IMR-90 (cell line): ENCODE measurements around the gene RNH1. TPM values are rescaled to one million over a fixed set of nuclear protein-coding genes. Genes with fewer than 3 reads are reported as not detected.

Experiments used
- ATAC-seq: fragments of 200-7000 bp; cut with Tn5 transposase; 2 replicates; pipeline ENCODE4 v1.9.1; 2020; ENCODE audit warnings: low read depth, mild to moderate bottlenecking, moderate library complexity
- BruUV-seq: library from RNA; stranded (reverse); fragments of 400-500 nt; replicated peaks from 2 replicates; lab custom pipeline; 2021; lab: Mats Ljungman, UMichigan
- CTCF ChIA-PET: fragments of 300-600 bp; formaldehyde crosslinking; extraction: SDS; loops from one replicate; lab custom pipeline; 2021; ENCODE audit warnings: antibody characterized with exemption; lab: Yijun Ruan, JAX
- POLR2A ChIA-PET: fragments of 300-600 bp; sonication (Branson Sonifier 250); formaldehyde crosslinking; loops from one replicate; lab custom pipeline; 2022; ENCODE audit warnings: antibody characterized with exemption; ENCODE audit not compliant: unreplicated experiment; lab: Charles Lee
- DNase-seq: peaks from one replicate; pipeline ENCODE4 v3.0.0; 2013
- H2AFZ ChIP-seq: replicated peaks from 2 replicates; pipeline ENCODE3; 2013; ENCODE audit warnings: low read length, mild to moderate bottlenecking; ENCODE audit not compliant: poor library complexity
- H2AK5ac ChIP-seq: 2 replicates; pipeline ENCODE4 v1.6.1; 2013; ENCODE audit warnings: low read depth, low read length, inconsistent platforms
- H2AK9ac ChIP-seq: replicated peaks from 2 replicates; pipeline ENCODE3; 2013; ENCODE audit warnings: mild to moderate bottlenecking, low read depth, low read length, moderate library complexity; ENCODE audit not compliant: poor library complexity
- H2BK120ac ChIP-seq: 2 replicates; pipeline ENCODE4 v1.6.1; 2013; ENCODE audit warnings: low read depth, low read length, inconsistent platforms
- H2BK15ac ChIP-seq: 3 replicates; pipeline ENCODE4 v1.6.1; 2013; ENCODE audit warnings: low read depth, low read length, inconsistent platforms
- H2BK20ac ChIP-seq: 2 replicates; pipeline ENCODE4 v1.6.1; 2013; ENCODE audit warnings: low read depth, mild to moderate bottlenecking, inconsistent platforms, low read length, moderate library complexity
- H2BK5ac ChIP-seq: 2 replicates; pipeline ENCODE4 v1.6.1; 2013; ENCODE audit warnings: mild to moderate bottlenecking, low read depth, low read length, inconsistent platforms; ENCODE audit not compliant: poor library complexity, severe bottlenecking
- H3K14ac ChIP-seq: replicated peaks from 2 replicates; pipeline ENCODE4 v1.6.1; 2013; ENCODE audit warnings: low read depth, low read length, inconsistent platforms
- H3K18ac ChIP-seq: 2 replicates; pipeline ENCODE4 v1.6.1; 2013; ENCODE audit warnings: low read depth, low read length, control low read depth
- H3K23ac ChIP-seq: 2 replicates; pipeline ENCODE4 v1.6.1; 2013; ENCODE audit warnings: low read depth, low read length, inconsistent platforms
- H3K27ac ChIP-seq: 2 replicates; pipeline ENCODE4 v1.5.1; 2013; ENCODE audit warnings: mild to moderate bottlenecking, control low read depth, low read length; ENCODE audit not compliant: insufficient read depth
- H3K27me3 ChIP-seq: 2 replicates; pipeline ENCODE4 v1.6.1; 2013; ENCODE audit warnings: low read length; ENCODE audit not compliant: control insufficient read depth, insufficient read depth
- H3K36me3 ChIP-seq: 2 replicates; pipeline ENCODE4 v1.6.1; 2013; ENCODE audit warnings: low read length, mixed read lengths; ENCODE audit not compliant: control insufficient read depth, insufficient read depth
- H3K4ac ChIP-seq: 2 replicates; pipeline ENCODE4 v1.6.1; 2013; ENCODE audit warnings: low read depth, low read length, inconsistent platforms
- H3K4me1 ChIP-seq: 2 replicates; pipeline ENCODE4 v1.6.1; 2013; ENCODE audit warnings: low read length, mixed read lengths; ENCODE audit not compliant: control insufficient read depth, insufficient read depth
- H3K4me2 ChIP-seq: 2 replicates; pipeline ENCODE4 v1.6.1; 2013; ENCODE audit warnings: low read depth, mild to moderate bottlenecking, control low read depth, low read length, moderate library complexity
- H3K4me3 ChIP-seq: 2 replicates; pipeline ENCODE4 v1.5.1; 2013; ENCODE audit warnings: low read depth, mild to moderate bottlenecking, control low read depth, low read length, moderate library complexity; ENCODE audit not compliant: insufficient read depth
- H3K56ac ChIP-seq: 2 replicates; pipeline ENCODE4 v1.6.1; 2013; ENCODE audit warnings: low read length, inconsistent platforms; ENCODE audit not compliant: insufficient read depth; ENCODE audit errors: extremely low read depth
- H3K79me1 ChIP-seq, 2 experiments: 2 replicates each; pipeline ENCODE4 v1.6.1; 2013; ENCODE audit warnings: low read length in 2 of 2, inconsistent platforms in 1 of 2, low read depth in 1 of 2
- H3K9ac ChIP-seq: 2 replicates; pipeline ENCODE4 v1.6.1; 2013; ENCODE audit warnings: low read depth, low read length, control low read depth
- H3K9me1 ChIP-seq: 2 replicates; pipeline ENCODE4 v1.6.1; 2013; ENCODE audit warnings: low read length, inconsistent platforms; ENCODE audit not compliant: insufficient read depth
- H3K9me3 ChIP-seq: 2 replicates; pipeline ENCODE4 v1.6.1; 2013; ENCODE audit warnings: low read length; ENCODE audit not compliant: control insufficient read depth, insufficient read depth
- H4K20me1 ChIP-seq: 2 replicates; pipeline ENCODE4 v1.6.1; 2013; ENCODE audit warnings: low read length, inconsistent platforms; ENCODE audit not compliant: insufficient read depth
- H4K5ac ChIP-seq: 2 replicates; pipeline ENCODE4 v1.6.1; 2013; ENCODE audit warnings: mild to moderate bottlenecking, low read depth, low read length, control low read depth
- H4K8ac ChIP-seq, 2 experiments: 2 replicates each; pipeline ENCODE4 v1.6.1; 2013; ENCODE audit warnings: low read depth in 2 of 2, low read length in 2 of 2, control low read depth in 1 of 2, inconsistent platforms in 1 of 2
- H4K91ac ChIP-seq: 2 replicates; pipeline ENCODE4 v1.6.1; 2013; ENCODE audit warnings: low read depth, low read length, inconsistent platforms; ENCODE audit not compliant: insufficient read depth
- BHLHE40 ChIP-seq: fragments of 150-350 bp; IDR thresholded peaks from 2 replicates; pipeline ENCODE4 v1.6.1; 2016; ENCODE audit warnings: mild to moderate bottlenecking, low read depth, low read length
- CTCF ChIP-seq: conservative IDR thresholded peaks from 2 replicates; pipeline ENCODE4 v1.5.1; 2012; ENCODE audit warnings: mild to moderate bottlenecking, low read depth, low read length, improper control_type of control experiment
- FOS ChIP-seq: fragments of 150-350 bp; IDR thresholded peaks from 2 replicates; pipeline ENCODE4 v1.6.1; 2016; ENCODE audit warnings: low read depth, low read length
- POLR2A ChIP-seq: IDR thresholded peaks from 2 replicates; pipeline ENCODE4 v1.6.1; 2012; ENCODE audit warnings: mild to moderate bottlenecking, low read depth, low read length
- RAD21 ChIP-seq: IDR thresholded peaks from 2 replicates; pipeline ENCODE4 v1.6.1; 2012; ENCODE audit warnings: low read length, improper control_type of control experiment
- RFX5 ChIP-seq: IDR thresholded peaks from 2 replicates; pipeline ENCODE4 v1.8.0; 2012; ENCODE audit warnings: low read depth, mild to moderate bottlenecking, low read length, moderate library complexity
- USF2 ChIP-seq: fragments of 150-350 bp; IDR thresholded peaks from 2 replicates; pipeline ENCODE4 v1.6.1; 2017; ENCODE audit warnings: mild to moderate bottlenecking, antibody characterized with exemption, low read length, low read depth
- WGBS, 2 experiments: methylation state at CpG; one replicate each; pipeline versions ENCODE4 v1.1.5 to v1.1.7; 2013; ENCODE audit warnings: missing lambda C conversion rate in 2 of 2; ENCODE audit not compliant: insufficient read length in 1 of 2; ENCODE audit errors: extremely low coverage in 2 of 2; 5-methylcytosine and 5-hydroxymethylcytosine counted together
- dilution Hi-C: fragments of 300-500 bp; cut with HindIII; formaldehyde crosslinking; loops from one replicate; pipeline ENCODE4 v1.14.3; 2018; ENCODE audit warnings: low sequenced_read_pairs; ENCODE audit not compliant: unreplicated experiment
- in situ Hi-C: fragments of 300-500 bp; cut with MboI; formaldehyde crosslinking; loops from 3 replicates; pipeline ENCODE4 v1.14.3; 2019; ENCODE audit warnings: low sequenced_read_pairs, inconsistent platforms, mixed read lengths
- intact Hi-C: fragments of 100-400 bp; cut with micrococcal nuclease; formaldehyde crosslinking; loops from 2 replicates; pipeline ENCODE4 v1.10.0; 2022
- polyA plus RNA-seq, 3 experiments: library from polyadenylated mRNA; depleted of rRNA; stranded (reverse); fragments of >200 nt; gene quantifications; 2 replicates each; pipeline ENCODE4 v1.2.3, GENCODE V29; 2012; ENCODE audit warnings: low replicate concordance in 1 of 3
- total RNA-seq: library from RNA; depleted of rRNA; stranded (reverse); fragments of >200 nt; gene quantifications from 2 replicates; pipeline ENCODE4 v1.2.3, GENCODE V29; 2012

The RNH1 gene
- total and polyA plus RNA-seq, 2 of the 4 experiments (the other 2 are of a cell fraction), result 138 to 247 TPM

- H3K56ac ChIP-seq, result no peak overlapping the region
- BruUV-seq, result no TSS peak
- dilution Hi-C loops, result no loop called here
Measured at GRCh38 chr11:454043-454442, 53.0 kb downstream of the RNH1 start.

More at GRCh38 chr11:454043-454442, 53.0 kb downstream of the RNH1 start:
- ChIA-PET POLR2A (interaction anchor here (0.6 kb wide), 1 partner anchor 63 kb away, joined by 10 read pairs; no protein-coding TSS in a partner anchor), CTCF (no interaction called here)
- peaks cover 23% of the 10 kb centered on the region for H3K36me3 ChIP-seq
- no peak overlapping the region for H3K9ac ChIP-seq
- DNase-seq (no peak), ATAC-seq (no peak)
- no peak overlapping the region for H3K27ac ChIP-seq
- H3K4me3 ChIP-seq, result no peak overlapping the region
- in situ Hi-C loops, result loop anchor here (10.0 kb wide), 1 partner anchor 149 kb away; the partner anchor contains the start of gene IFITM2
- no peak overlapping the region for H2BK120ac ChIP-seq
- no peak overlapping the region for H3K14ac ChIP-seq
- H2BK5ac ChIP-seq, result no peak overlapping the region
- WGBS, 2 experiments, result 96% methylated on average over 7 of the region's 9 CpGs; no CpG with 5 or more reads in 1 of the 2 experiments
- H2AFZ ChIP-seq, result no peak overlapping the region
- H4K20me1 ChIP-seq, result peaks cover 33% of the 10 kb centered on the region
- H3K18ac ChIP-seq, result no peak overlapping the region
- no peak overlapping the region for H2BK15ac ChIP-seq
- no peak overlapping the region for H3K23ac ChIP-seq
- H3K27me3 ChIP-seq, result no peaks in the 10 kb centered on the region
- no peak for TF ChIP-seq USF2
- TF ChIP-seq FOS, result no peak
- TF ChIP-seq BHLHE40, result no peak
- no peak for TF ChIP-seq POLR2A
- no peak for TF ChIP-seq RAD21
- TF ChIP-seq RFX5, result no peak
- TF ChIP-seq CTCF, result no peak
- H2BK20ac ChIP-seq, result no peak overlapping the region
- H3K4me2 ChIP-seq, result no peak overlapping the region
- intact Hi-C loops, result no loop called here
- H3K4ac ChIP-seq, result no peak overlapping the region
- no peak overlapping the region for H4K5ac ChIP-seq
- H3K9me3 ChIP-seq, result no peaks in the 10 kb centered on the region
- peaks cover 6% of the 10 kb centered on the region for H3K4me1 ChIP-seq
- H4K91ac ChIP-seq, result no peak overlapping the region
- 0 out of 2 replicates have a peak, but pooled peaks cover 4% of the 10 kb centered on the region for H3K9me1 ChIP-seq
- no peak overlapping the region for H2AK5ac ChIP-seq
- no peak overlapping the region for H2AK9ac ChIP-seq
- peaks cover 12 to 82% of the 10 kb centered on the region in 2 experiments; a peak in 3 of 4 replicates for H3K79me1 ChIP-seq
- no peak overlapping the region for H4K8ac ChIP-seq
